ENCODE data around the gene C2orf81. TPM values are rescaled to one million over a fixed set of nuclear protein-coding genes. Genes with fewer than 3 reads are reported as not detected.
"Not testable (repeated sequence)": the region's sequence is repeated elsewhere in the genome, so short reads cannot be mapped to it uniquely, and the experiment has no call there.

C2orf81 gene
- total RNA-seq, 1 donor from 2014 or later: 3.7 TPM

DNA sequence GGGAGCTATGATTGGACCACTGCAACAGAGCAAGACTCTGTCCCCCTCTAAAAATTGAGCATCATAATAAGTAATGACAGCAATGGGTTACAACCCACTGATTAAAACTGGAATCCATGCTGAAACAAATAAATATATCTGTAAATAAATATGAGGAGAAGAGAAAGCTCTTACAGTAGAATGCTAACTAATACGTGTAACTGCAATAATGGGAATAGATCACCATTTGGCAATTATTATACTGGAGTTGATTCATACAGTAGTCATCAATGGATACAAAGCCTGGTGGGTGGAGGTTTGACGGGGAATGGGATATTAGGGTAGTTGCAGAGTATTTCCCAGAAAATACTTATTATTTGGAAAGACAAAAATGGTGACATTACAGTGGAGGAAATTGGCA, 27.4 kb upstream of the C2orf81 start:
- H3K4me1 Mint-ChIP-seq (ENCODE audit: low read depth, unreplicated experiment): peaks cover 3% of the 10 kb centered on the region
- H3K27me3 Mint-ChIP-seq (ENCODE audit: unreplicated experiment): peaks cover 1% of the 10 kb centered on the region
- H3K27ac Mint-ChIP-seq (ENCODE audit: unreplicated experiment): no peak overlapping the region
- peaks cover 5% of the 10 kb centered on the region for H3K9me3 Mint-ChIP-seq (ENCODE audit: unreplicated experiment)
- no peak overlapping the region for H3K4me3 Mint-ChIP-seq (ENCODE audit: unreplicated experiment)
- H3K36me3 Mint-ChIP-seq (ENCODE audit: unreplicated experiment): no peaks in the 10 kb centered on the region
- no peak for DNase-seq
- TF ChIP-seq, protein P1, sequence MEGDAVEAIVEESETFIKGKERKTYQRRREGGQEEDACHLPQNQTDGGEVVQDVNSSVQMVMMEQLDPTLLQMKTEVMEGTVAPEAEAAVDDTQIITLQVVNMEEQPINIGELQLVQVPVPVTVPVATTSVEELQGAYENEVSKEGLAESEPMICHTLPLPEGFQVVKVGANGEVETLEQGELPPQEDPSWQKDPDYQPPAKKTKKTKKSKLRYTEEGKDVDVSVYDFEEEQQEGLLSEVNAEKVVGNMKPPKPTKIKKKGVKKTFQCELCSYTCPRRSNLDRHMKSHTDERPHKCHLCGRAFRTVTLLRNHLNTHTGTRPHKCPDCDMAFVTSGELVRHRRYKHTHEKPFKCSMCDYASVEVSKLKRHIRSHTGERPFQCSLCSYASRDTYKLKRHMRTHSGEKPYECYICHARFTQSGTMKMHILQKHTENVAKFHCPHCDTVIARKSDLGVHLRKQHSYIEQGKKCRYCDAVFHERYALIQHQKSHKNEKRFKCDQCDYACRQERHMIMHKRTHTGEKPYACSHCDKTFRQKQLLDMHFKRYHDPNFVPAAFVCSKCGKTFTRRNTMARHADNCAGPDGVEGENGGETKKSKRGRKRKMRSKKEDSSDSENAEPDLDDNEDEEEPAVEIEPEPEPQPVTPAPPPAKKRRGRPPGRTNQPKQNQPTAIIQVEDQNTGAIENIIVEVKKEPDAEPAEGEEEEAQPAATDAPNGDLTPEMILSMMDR (IDR thresholded peaks at IDR 0.05; ENCODE audit: partially characterized antibody, unreplicated experiment): no peak

DNA sequence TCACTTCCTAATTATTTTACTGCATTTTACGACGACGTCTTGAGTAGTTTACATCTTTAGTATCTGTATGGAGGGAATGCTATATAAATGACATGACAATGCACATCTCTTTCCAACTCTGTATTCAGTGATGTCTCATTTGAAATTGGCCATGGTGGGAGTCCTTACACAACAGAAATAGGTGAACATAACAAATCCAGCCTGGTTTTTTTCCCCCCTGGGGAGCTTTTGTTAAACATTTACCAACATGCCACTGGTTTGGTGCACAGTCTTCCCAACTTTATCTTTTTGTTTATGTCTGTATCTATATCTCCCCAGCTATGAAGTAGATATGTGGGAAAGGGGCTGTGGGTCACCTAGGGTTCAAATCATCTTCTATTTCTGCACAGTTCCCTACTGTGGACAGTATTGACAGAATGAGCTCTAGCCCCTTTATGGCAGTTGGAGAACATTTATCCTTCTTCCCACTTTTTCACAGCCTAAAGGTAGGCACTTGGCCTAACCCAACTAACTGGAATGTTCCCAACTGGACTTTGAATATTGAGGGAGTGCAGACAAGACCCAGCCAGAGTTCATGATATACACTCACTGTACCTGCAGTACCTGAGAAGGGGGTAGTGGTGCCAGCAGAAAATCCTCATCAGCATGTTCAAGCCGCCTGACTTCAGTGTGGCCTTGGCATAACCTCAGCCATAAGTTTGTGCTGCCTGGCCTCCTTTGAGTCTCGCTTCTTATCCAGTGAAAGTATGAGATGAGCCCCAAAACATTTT, 26.0 kb upstream of the C2orf81 start:
- no peak for DNase-seq
- no peaks in the 10 kb centered on the region for H3K36me3 Mint-ChIP-seq (ENCODE audit: unreplicated experiment)
- no peak overlapping the region for H3K4me3 Mint-ChIP-seq (ENCODE audit: unreplicated experiment)
- H3K27ac Mint-ChIP-seq (ENCODE audit: unreplicated experiment): no peak overlapping the region
- TF ChIP-seq, protein P1 (IDR thresholded peaks at IDR 0.05; ENCODE audit: partially characterized antibody, unreplicated experiment): no peak
- H3K27me3 Mint-ChIP-seq (ENCODE audit: unreplicated experiment): peaks cover 1% of the 10 kb centered on the region
- peaks cover 3% of the 10 kb centered on the region for H3K4me1 Mint-ChIP-seq (ENCODE audit: low read depth, unreplicated experiment)
- H3K9me3 Mint-ChIP-seq (ENCODE audit: unreplicated experiment): peaks cover 3% of the 10 kb centered on the region

DNA sequence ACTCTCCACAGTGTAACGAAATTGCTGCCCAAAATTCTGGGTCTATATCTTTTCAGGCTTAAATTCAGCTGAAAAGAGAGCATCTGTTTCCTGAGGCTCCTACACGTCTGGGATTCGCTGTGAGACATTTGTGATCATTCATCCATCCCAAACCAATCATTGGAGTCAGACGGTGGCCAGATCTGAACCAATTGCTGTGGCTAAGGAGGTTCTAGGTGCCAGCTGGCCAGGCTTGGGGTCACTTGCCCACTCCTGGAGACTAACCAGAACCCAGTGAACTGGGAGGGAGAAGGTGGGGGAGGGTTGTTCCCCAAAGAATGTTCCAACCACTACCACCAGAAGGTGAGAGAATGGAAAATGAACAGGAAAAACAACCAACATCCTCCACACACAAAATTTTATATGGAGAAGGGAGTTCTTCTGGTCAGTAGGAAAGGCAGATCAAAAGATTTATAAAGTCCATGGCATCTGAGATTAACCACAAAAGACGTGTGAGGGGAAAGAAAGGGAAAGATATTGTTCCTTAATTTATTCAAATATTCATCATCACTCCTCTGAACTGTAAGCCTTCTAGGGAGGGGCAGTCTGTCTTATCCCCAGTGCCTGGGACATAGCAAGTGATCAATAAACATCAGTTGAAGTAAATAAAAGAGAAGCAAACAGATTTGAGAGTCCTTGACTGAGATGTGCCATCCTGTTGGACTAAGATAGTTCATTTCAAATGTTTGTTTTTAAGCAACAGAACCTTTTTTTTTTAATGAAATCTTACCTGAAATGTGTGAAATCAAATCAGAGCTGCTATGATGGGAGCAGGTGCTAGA, 23.3 kb upstream of the C2orf81 start:
- peaks cover 4% of the 10 kb centered on the region for H3K9me3 Mint-ChIP-seq (ENCODE audit: unreplicated experiment)
- no peak for DNase-seq
- H3K36me3 Mint-ChIP-seq (ENCODE audit: unreplicated experiment): no peaks in the 10 kb centered on the region
- H3K4me3 Mint-ChIP-seq (ENCODE audit: unreplicated experiment): peak overlapping the region; percentile 20
- no peak overlapping the region for H3K27ac Mint-ChIP-seq (ENCODE audit: unreplicated experiment)
- TF ChIP-seq, protein P1 (IDR thresholded peaks at IDR 0.05; ENCODE audit: partially characterized antibody, unreplicated experiment): no peak
- H3K4me1 Mint-ChIP-seq (ENCODE audit: low read depth, unreplicated experiment): peaks cover 3% of the 10 kb centered on the region
- peaks cover 5% of the 10 kb centered on the region for H3K27me3 Mint-ChIP-seq (ENCODE audit: unreplicated experiment)

DNA sequence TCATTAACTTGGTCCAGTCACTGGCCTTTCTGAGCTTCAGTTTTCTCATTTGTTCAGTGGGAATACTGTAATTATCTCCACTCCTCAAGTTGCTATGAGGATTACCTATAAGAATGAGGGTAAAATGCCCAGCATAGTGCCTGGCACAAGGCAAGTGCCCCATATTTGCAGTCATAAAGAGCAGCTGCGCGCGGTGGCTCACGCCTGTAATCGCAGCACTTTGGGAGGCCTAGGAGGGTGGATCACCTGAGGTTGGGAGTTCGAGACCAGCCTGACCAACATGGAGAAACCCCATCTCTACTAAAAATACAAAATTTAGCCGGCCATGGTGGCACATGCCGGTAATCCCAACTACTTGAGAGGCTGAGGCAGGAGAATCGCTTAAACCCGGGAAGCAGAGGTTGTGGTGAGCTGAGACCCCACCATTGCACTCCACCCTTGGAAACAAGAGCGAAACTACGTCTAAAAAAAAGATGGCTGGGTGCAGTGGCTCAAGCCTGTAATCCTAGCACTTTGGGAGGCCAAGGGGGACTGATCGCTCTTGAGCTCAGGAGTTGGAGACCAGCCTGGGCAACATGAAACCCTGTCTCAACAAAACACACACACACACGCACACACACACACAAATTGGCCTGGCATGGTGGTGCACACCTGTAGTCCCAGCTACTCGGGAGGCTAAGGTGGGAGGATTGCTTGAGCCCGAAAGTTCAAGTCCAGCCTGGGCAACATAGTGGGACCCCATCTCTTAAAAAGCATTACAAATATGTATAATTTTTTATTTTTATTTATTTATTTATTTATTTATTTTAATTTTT, 21.3 kb upstream of the C2orf81 start:
- H3K9me3 Mint-ChIP-seq (ENCODE audit: unreplicated experiment); H3K36me3 Mint-ChIP-seq (ENCODE audit: unreplicated experiment); DNase-seq; H3K27me3 Mint-ChIP-seq (ENCODE audit: unreplicated experiment): not testable (repeated sequence)
- H3K4me1 Mint-ChIP-seq (ENCODE audit: low read depth, unreplicated experiment): peaks cover 20% of the 10 kb centered on the region
- peak overlapping the region; percentile 88 for H3K27ac Mint-ChIP-seq (ENCODE audit: unreplicated experiment)
- peak overlapping the region; percentile 89 for H3K4me3 Mint-ChIP-seq (ENCODE audit: unreplicated experiment)
